GM18526 (cell line): ENCODE results near the gene CHCT1.

ENCODE experiments used
- POLR2A ChIP-seq: IDR thresholded peaks from 3 replicates; pipeline ENCODE4 v1.6.1; 2011; ENCODE audit not compliant: insufficient read length; ENCODE audit errors: extremely low read depth

The CHCT1 gene

GRCh38 chr17:60395508-60396065 is 26.7 kb upstream of the CHCT1 start:
- no peak for TF ChIP-seq POLR2A

GRCh38 chr17:60396412-60396811 is 25.9 kb upstream of the CHCT1 start:
- no peak for TF ChIP-seq POLR2A

GRCh38 chr17:60398227-60398959 is 23.9 kb upstream of the CHCT1 start:
- TF ChIP-seq POLR2A: no peak

DNA sequence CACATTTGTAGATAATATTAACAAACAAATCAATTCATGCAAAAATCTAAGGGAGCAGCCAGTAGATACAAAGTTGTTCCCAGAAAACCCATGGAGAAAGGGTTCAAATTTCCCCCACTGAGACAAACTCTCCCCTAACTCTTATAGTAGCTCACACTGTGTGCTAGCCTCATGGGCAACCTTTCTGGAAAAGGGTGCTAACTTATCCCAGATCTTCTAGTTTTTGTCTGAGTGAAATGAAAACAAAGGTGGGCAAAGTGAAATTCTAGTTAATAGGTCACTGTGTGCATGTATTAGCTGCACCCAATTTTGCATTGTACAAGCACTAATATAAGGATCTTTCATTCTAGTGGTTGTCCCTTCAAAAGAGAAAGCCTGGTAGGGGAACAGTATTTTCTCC is 20.5 kb upstream of the CHCT1 start:
- no peak for TF ChIP-seq POLR2A

DNA sequence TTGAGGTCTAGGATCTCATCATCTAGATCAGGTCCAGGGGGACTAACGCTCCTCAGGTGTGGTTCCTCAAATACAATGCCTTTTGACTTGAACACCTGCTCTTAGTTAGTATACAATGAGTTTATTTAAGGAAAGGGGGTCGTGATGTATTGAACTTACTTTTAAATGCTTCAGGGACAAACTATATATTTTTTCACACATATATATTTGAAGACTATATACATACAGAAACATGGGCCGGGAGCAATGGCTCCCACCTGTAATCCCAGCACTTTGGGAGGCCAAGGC is 18.8 kb upstream of the CHCT1 start:
- TF ChIP-seq POLR2A: no peak

- no peak for TF ChIP-seq POLR2A
Measured at GRCh38 chr17:60403962-60404361, 18.3 kb upstream of the CHCT1 start.

DNA sequence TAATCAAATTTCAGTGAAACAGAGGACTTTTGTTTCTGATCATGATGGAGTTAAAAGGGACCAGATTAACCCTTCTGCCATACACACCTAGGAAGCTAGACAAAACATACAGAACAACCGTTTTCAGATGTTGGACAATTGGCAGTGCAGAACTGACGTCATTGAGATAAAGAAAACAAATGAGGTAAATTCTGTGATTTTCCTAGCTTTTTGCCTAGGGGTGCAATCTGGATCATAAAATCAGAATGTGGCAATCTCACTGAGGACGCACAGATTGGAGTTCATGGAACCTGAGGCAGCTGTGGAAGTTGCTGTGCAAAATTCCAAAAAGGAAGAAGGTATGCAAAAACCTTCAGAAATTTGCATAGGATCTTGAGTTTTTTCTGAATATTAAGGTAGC is 15.4 kb upstream of the CHCT1 start:
- no peak for TF ChIP-seq POLR2A

DNA sequence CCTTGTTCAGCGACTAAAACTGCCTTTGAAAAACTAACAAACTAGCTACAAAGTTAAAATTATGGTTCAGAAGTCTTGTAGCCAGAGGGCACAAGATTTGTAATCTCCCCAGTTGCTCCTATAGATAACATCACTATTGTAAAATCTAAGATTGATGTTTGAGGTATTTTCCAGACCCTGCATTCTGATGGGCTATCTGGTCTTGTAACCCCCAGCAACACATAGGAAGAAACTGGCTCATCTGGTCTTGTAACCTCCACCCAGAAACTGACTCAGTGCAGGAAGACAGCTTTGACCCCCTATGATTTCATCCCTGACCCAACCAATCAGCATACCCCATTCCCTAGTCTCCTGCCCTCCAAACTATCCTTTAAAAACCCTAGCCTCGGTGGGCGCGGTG is 12.3 kb upstream of the CHCT1 start:
- no peak for TF ChIP-seq POLR2A

DNA sequence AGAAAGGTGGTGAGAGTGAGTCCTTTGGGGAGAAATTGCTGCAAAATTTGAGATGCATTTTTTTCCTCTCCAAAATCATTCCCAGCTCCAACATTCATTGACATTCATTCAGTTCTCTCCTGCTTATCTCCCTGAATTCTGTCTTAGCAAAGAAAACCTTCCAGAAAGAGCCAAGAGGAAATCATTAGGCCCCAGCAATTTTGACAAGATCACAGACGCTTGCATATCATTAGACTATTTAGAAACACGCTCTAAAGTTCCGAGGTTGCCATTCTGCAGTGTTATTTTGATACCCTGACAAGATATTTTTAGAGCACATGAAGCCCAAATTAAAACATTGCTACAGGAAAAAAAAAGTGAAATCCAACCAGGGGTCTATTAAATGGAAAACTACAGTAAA is 9.6 kb upstream of the CHCT1 start:
- no peak for TF ChIP-seq POLR2A

DNA sequence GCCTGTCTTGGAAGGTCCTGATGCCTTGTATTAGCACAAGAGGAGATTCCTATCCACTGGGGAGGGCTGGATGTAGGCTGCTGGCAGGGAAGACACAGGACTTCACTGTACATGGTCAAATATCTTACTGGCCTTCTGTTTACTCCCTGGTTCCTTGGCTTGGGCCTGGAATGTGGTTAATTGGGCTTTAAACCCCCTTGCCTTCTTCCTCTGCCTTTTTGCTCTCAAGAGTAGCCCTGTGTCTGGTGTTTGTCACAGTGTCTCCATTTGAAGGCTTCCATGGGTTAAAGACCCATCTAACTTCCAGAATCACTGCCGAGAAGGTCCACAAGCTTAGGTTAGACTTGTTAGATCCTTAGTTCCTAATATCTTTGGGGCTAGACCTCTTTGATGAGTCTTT is 7.1 kb upstream of the CHCT1 start:
- TF ChIP-seq POLR2A: no peak

DNA sequence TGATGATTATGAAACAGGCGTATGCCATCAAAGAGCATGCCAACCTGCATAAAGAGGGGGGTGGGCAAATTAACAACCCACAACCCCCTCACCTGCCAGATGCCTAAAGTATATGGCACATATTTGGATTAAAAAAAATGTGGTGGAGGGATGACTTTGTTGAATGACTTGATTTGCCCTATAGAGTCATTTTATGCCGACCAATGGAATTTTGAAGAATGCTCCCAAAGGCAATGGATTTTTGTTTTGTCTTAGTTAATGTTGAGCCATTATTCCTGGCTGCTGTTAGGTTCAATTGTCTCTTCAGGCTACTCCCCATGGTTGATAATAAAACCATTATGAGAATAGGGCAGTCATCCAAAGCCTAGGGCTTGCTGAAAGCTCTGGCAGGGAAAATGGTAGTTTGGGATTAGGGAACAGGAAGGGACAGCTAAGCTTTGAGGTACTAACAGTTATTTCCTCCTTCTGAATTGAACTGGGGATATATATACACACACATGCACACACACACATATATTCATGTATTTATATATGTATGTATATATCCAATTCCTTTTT is 5.8 kb upstream of the CHCT1 start:
- no peak for TF ChIP-seq POLR2A

DNA sequence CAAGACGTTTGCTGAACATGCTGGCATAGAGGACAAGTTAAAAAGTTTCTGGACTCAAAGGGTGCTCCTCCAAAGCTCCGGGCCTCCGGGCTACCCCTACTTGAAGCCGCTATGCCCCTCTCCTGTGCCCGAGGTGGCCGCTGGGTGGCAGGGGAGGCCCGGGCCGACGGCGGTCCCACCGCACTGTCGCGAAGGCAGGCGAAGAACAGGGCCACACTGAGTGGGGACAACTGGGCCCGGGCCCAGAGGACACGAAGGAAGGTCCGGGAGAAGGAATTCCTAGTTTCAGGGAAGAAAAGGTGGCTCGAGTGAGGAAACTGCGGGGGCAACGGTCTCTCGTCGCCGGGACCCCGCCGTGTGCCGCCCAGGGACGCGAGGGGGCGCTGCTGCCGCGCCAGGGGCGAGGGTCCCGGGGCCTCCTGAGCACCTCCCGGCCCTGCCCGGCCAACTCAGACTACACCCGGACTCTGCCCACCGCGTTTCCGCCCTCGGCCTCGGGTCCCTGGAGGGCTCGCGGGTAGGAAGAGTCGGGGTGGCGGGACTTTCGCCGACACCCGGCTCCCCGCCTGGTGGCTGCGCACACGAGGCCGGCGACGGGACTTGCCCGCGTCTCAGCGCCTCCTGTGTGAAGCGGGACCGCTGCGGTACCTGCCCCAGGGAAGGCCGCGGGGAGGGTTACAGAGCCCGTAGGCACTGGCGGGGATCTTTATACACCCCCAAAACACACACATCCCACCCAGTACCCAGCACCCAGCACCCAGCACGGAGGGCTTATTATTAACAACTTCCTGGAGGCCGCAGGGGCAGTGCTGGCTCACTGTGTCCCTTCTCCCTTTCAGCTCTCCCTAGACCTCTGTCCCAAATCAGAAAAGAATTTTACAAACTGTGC is 772 bp upstream of the CHCT1 start:
- TF ChIP-seq POLR2A: no peak

DNA sequence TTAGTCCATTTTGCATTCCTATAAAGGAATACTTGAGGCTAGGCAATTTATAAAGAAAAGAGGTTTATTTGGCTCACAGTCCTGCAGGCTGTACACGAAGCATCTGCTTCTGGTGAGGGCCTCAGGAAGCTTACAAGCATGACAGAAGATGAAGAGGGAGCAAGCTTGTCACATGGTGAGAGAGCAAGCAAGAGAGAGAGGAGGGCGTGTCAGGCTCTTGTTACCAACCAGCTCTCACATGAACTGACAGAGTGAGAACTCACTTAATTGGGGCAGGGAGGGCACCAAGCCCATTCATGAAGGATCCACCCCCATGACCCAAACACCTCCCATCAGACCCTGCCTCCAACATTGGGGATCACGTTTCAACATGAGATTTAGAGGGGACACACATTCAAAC is 1.6 kb downstream of the CHCT1 start:
- TF ChIP-seq POLR2A: no peak

- no peak for TF ChIP-seq POLR2A
Measured at GRCh38 chr17:60425626-60426025, 3.3 kb downstream of the CHCT1 start.

- TF ChIP-seq POLR2A: no peak
Measured at GRCh38 chr17:60426596-60426995, 4.3 kb downstream of the CHCT1 start.
